Measurements from ENCODE around the gene SMIM9.

GRCh38 chrX:154815274-154815818 is 19.1 kb downstream of the SMIM9 start:
- no peak for TF ChIP-seq CTCF (IDR thresholded peaks at IDR 0.05)
- TF ChIP-seq POLR2AphosphoS5 (IDR thresholded peaks at IDR 0.05) = no peak
- TF ChIP-seq POLR2A (IDR thresholded peaks at IDR 0.05) = no peak
- no peak for TF ChIP-seq EP300 (IDR thresholded peaks at IDR 0.05)

Data from sigmoid colon (tissue), 4 donors.